OCI-LY3 (cell line): ENCODE data around the gene CFAP99.

Experiments
- EZH2phosphoT487 ChIP-seq: fragments of 200-600 bp; shearing (Covaris generic); IDR thresholded peaks from 2 replicates; pipeline ENCODE4 v1.6.1; 2018; ENCODE audit warnings: antibody characterized with exemption, mixed run types, low read depth
- TF ChIP-seq, protein P1 (sequence below): fragments of 200-600, 300-600 bp; sonication (generic); IDR thresholded peaks from 2 replicates; pipeline ENCODE4 v1.5.1; 2014; ENCODE audit warnings: antibody characterized with exemption, low read length, low read depth

DNA sequence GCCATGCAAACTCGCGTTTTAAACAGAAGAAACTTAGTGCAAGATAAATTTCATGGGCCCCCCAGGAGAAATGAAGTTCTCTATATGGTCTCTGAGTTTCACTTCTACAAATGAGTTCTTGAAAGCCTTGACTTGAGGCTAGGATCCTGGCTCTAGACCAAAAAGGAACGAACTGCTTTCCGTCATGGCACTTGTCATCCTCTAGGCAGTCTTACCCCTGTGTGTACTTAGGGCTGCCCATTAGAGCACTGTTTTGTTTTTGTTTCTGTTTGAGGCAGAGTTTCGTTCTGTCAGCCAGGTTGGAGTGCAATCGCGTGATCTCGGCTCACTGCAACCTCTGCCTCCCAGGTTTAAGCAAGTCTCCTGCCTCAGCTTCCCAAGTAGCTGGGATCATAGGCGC, 79.2 kb downstream of the CFAP99 start:
- TF ChIP-seq, protein P1, sequence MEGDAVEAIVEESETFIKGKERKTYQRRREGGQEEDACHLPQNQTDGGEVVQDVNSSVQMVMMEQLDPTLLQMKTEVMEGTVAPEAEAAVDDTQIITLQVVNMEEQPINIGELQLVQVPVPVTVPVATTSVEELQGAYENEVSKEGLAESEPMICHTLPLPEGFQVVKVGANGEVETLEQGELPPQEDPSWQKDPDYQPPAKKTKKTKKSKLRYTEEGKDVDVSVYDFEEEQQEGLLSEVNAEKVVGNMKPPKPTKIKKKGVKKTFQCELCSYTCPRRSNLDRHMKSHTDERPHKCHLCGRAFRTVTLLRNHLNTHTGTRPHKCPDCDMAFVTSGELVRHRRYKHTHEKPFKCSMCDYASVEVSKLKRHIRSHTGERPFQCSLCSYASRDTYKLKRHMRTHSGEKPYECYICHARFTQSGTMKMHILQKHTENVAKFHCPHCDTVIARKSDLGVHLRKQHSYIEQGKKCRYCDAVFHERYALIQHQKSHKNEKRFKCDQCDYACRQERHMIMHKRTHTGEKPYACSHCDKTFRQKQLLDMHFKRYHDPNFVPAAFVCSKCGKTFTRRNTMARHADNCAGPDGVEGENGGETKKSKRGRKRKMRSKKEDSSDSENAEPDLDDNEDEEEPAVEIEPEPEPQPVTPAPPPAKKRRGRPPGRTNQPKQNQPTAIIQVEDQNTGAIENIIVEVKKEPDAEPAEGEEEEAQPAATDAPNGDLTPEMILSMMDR: no peak
- no peak for TF ChIP-seq EZH2phosphoT487
